ENCODE data around the gene KIF6.
"Not testable (repeated sequence)": the region's sequence is repeated elsewhere in the genome, so short reads cannot be mapped to it uniquely, and the experiment has no call there.

Gene KIF6

DNA sequence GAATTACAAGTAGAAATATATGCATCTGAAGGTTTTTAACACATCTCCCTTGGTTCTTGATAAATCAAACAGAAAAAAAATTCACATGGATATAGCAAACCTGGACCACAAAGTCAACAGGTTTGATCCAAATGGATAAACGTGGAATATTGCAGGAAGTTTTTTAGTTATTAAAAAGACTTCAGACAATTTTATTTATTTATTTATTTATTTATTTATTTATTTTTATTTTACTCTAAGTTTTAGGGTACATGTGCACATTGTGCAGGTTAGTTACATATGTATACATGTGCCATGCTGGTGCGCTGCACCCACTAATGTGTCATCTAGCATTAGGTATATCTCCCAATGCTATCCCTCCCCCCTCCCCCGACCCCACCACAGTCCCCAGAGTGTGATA is 47.9 kb downstream of the KIF6 start:
- H3K4me3 ChIP-seq (ENCODE audit: low read length); H3K36me3 ChIP-seq (ENCODE audit: control insufficient read depth, insufficient read depth, low read length); H3K27me3 ChIP-seq (ENCODE audit: control insufficient read depth, insufficient read depth, low read length); H3K9ac ChIP-seq (ENCODE audit: low read length); H3K9me3 ChIP-seq (ENCODE audit: control insufficient read depth, low read length); H3K4me1 ChIP-seq (ENCODE audit: control insufficient read depth, insufficient read depth, low read length): not testable (repeated sequence)

DNA sequence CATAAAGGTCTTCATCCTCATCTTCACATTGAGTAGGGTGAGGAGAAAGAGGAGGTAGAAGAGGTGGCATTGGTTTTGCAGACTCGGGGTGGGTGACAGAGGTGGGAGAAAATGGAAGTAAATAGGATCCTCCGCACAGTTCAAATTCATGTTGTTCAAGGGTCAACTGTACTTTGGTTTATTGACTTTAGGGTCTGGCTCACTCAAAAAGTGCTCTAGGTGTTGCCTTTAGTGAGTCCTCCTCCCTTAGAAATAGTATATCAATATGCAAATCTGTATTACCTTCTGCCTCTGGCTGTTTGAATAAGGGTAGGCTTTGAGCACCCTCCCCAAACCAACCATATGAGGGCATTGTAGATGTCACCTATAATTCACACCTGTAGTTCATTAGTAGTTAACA is 54.7 kb downstream of the KIF6 start:
- Histone ChIP-seq H3K9ac (ENCODE audit: low read length) (no peak overlapping the region), H3K4me1 (ENCODE audit: control insufficient read depth, insufficient read depth, low read length) (no peaks in the 10 kb centered on the region), H3K36me3 (ENCODE audit: control insufficient read depth, insufficient read depth, low read length) (no peaks in the 10 kb centered on the region), H3K9me3 (ENCODE audit: control insufficient read depth, low read length) (no peaks in the 10 kb centered on the region), H3K27me3 (ENCODE audit: control insufficient read depth, insufficient read depth, low read length) (no peaks in the 10 kb centered on the region), H3K4me3 (ENCODE audit: low read length) (no peak overlapping the region)

DNA sequence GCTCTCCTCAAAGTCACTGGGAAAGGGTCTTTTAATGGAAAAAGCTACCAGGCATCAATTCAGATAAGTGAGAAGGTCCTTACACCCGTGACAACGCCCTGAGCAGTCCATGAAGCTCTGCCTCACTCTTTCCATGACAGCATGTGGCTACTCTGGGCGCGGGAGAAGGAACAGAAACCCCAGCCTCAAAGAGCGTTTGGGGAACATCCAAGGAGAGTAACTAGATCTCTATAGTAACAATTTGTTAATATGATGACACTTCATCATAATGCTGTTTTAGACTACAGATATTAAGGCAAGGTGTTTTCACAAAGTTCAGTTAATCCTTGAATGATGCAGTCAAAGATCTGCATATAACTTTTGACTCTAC is 55.2 kb downstream of the KIF6 start:
- H3K9ac ChIP-seq (ENCODE audit: low read length) = no peak overlapping the region
- H3K4me3 ChIP-seq (ENCODE audit: low read length) = no peak overlapping the region
- no peaks in the 10 kb centered on the region for H3K27me3 ChIP-seq (ENCODE audit: control insufficient read depth, insufficient read depth, low read length)
- H3K4me1 ChIP-seq (ENCODE audit: control insufficient read depth, insufficient read depth, low read length) = no peaks in the 10 kb centered on the region
- H3K9me3 ChIP-seq (ENCODE audit: control insufficient read depth, low read length) = no peaks in the 10 kb centered on the region
- no peaks in the 10 kb centered on the region for H3K36me3 ChIP-seq (ENCODE audit: control insufficient read depth, insufficient read depth, low read length)

- no peaks in the 10 kb centered on the region for H3K27me3 ChIP-seq (ENCODE audit: control insufficient read depth, insufficient read depth, low read length)
- no peaks in the 10 kb centered on the region for H3K36me3 ChIP-seq (ENCODE audit: control insufficient read depth, insufficient read depth, low read length)
- no peak overlapping the region for H3K4me3 ChIP-seq (ENCODE audit: low read length)
- no peaks in the 10 kb centered on the region for H3K4me1 ChIP-seq (ENCODE audit: control insufficient read depth, insufficient read depth, low read length)
- no peak overlapping the region for H3K9ac ChIP-seq (ENCODE audit: low read length)
- H3K9me3 ChIP-seq (ENCODE audit: control insufficient read depth, low read length) = no peaks in the 10 kb centered on the region
Observed at GRCh38 chr6:39669207-39669972, 55.8 kb downstream of the KIF6 start.

GRCh38 chr6:39666706-39667489 is 58.3 kb downstream of the KIF6 start:
- Histone ChIP-seq H3K4me1 (ENCODE audit: control insufficient read depth, insufficient read depth, low read length) (no peaks in the 10 kb centered on the region), H3K4me3 (ENCODE audit: low read length) (no peak overlapping the region), H3K9ac (ENCODE audit: low read length) (no peak overlapping the region), H3K27me3 (ENCODE audit: control insufficient read depth, insufficient read depth, low read length) (no peaks in the 10 kb centered on the region), H3K9me3 (ENCODE audit: control insufficient read depth, low read length) (no peaks in the 10 kb centered on the region), H3K36me3 (ENCODE audit: control insufficient read depth, insufficient read depth, low read length) (no peaks in the 10 kb centered on the region)

DNA sequence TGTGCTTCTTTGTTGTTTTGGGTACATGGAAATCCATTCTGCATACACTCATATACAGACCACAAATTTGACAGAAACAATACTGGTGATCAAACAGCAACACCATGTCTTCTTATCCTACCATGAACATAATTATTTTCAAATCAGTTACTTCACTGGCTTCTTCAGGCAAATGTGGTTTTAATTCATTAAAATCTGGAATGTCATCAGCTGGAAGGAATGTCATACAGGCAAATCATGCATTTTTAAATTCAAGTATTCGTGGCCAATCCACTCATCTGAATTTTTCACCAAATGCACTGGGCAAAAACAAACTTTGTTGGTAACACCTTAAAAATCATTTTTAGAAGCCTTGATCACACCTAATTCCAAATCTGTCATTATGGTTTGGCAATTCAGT is 59.3 kb downstream of the KIF6 start:
- Histone ChIP-seq H3K4me3 (ENCODE audit: low read length) (no peak overlapping the region), H3K9ac (ENCODE audit: low read length) (no peak overlapping the region), H3K27me3 (ENCODE audit: control insufficient read depth, insufficient read depth, low read length) (no peaks in the 10 kb centered on the region), H3K4me1 (ENCODE audit: control insufficient read depth, insufficient read depth, low read length) (no peaks in the 10 kb centered on the region), H3K36me3 (ENCODE audit: control insufficient read depth, insufficient read depth, low read length) (no peaks in the 10 kb centered on the region), H3K9me3 (ENCODE audit: control insufficient read depth, low read length) (no peaks in the 10 kb centered on the region)

GRCh38 chr6:39664173-39664572 is 61.0 kb downstream of the KIF6 start:
- Histone ChIP-seq H3K9ac (ENCODE audit: low read length) (no peak overlapping the region), H3K4me3 (ENCODE audit: low read length) (no peak overlapping the region), H3K27me3 (ENCODE audit: control insufficient read depth, insufficient read depth, low read length) (no peaks in the 10 kb centered on the region), H3K4me1 (ENCODE audit: control insufficient read depth, insufficient read depth, low read length) (no peaks in the 10 kb centered on the region), H3K9me3 (ENCODE audit: control insufficient read depth, low read length) (no peaks in the 10 kb centered on the region), H3K36me3 (ENCODE audit: control insufficient read depth, insufficient read depth, low read length) (no peaks in the 10 kb centered on the region)

GRCh38 chr6:39657355-39658135 is 67.7 kb downstream of the KIF6 start:
- H3K27me3 ChIP-seq (ENCODE audit: control insufficient read depth, insufficient read depth, low read length) = no peaks in the 10 kb centered on the region
- no peak overlapping the region for H3K4me3 ChIP-seq (ENCODE audit: low read length)
- no peaks in the 10 kb centered on the region for H3K9me3 ChIP-seq (ENCODE audit: control insufficient read depth, low read length)
- H3K9ac ChIP-seq (ENCODE audit: low read length) = no peak overlapping the region
- H3K36me3 ChIP-seq (ENCODE audit: control insufficient read depth, insufficient read depth, low read length) = no peaks in the 10 kb centered on the region
- no peaks in the 10 kb centered on the region for H3K4me1 ChIP-seq (ENCODE audit: control insufficient read depth, insufficient read depth, low read length)

- Histone ChIP-seq H3K4me1 (ENCODE audit: control insufficient read depth, insufficient read depth, low read length) (no peaks in the 10 kb centered on the region), H3K9me3 (ENCODE audit: control insufficient read depth, low read length) (no peaks in the 10 kb centered on the region)
Observed at GRCh38 chr6:39654121-39654520, 71.1 kb downstream of the KIF6 start.

GRCh38 chr6:39653612-39654011 is 71.6 kb downstream of the KIF6 start:
- no peaks in the 10 kb centered on the region for H3K9me3 ChIP-seq (ENCODE audit: control insufficient read depth, low read length)
- H3K27me3 ChIP-seq (ENCODE audit: control insufficient read depth, insufficient read depth, low read length) = peaks cover 3% of the 10 kb centered on the region
- no peaks in the 10 kb centered on the region for H3K4me1 ChIP-seq (ENCODE audit: control insufficient read depth, insufficient read depth, low read length)
- H3K4me3 ChIP-seq (ENCODE audit: low read length) = no peak overlapping the region
- H3K36me3 ChIP-seq (ENCODE audit: control insufficient read depth, insufficient read depth, low read length) = no peaks in the 10 kb centered on the region
- no peak overlapping the region for H3K9ac ChIP-seq (ENCODE audit: low read length)

More at GRCh38 chr6:39654121-39654520, 71.1 kb downstream of the KIF6 start:
- Histone ChIP-seq H3K27me3 (ENCODE audit: control insufficient read depth, insufficient read depth, low read length) (peaks cover 3% of the 10 kb centered on the region), H3K4me3 (ENCODE audit: low read length) (no peak overlapping the region), H3K36me3 (ENCODE audit: control insufficient read depth, insufficient read depth, low read length) (no peaks in the 10 kb centered on the region), H3K9ac (ENCODE audit: low read length) (no peak overlapping the region)

GRCh38 chr6:39649996-39650395 is 75.2 kb downstream of the KIF6 start:
- Histone ChIP-seq H3K4me3 (ENCODE audit: low read length) (no peak overlapping the region), H3K9me3 (ENCODE audit: control insufficient read depth, low read length) (no peaks in the 10 kb centered on the region), H3K36me3 (ENCODE audit: control insufficient read depth, insufficient read depth, low read length) (no peaks in the 10 kb centered on the region), H3K4me1 (ENCODE audit: control insufficient read depth, insufficient read depth, low read length) (no peaks in the 10 kb centered on the region), H3K9ac (ENCODE audit: low read length) (no peak overlapping the region), H3K27me3 (ENCODE audit: control insufficient read depth, insufficient read depth, low read length) (peaks cover 3% of the 10 kb centered on the region)
